Spleen (tissue), 11 donors: ENCODE measurements around the gene DDX24. TPM values are rescaled to one million over a fixed set of nuclear protein-coding genes. Genes with fewer than 3 reads are reported as not detected.

Experiments used
- DNase-seq: peaks from one replicate; pipeline ENCODE4 v3.0.0-alpha.2; 2020
- H3K27ac ChIP-seq, 8 donors: fragments of 200-600 bp; sonication (generic) in 7 of 8; 1 replicate in 4 of 8; 2 replicates in 4 of 8; pipeline versions ENCODE4 v1.5.0 to v1.8.0; 2016 to 2021; ENCODE audit warnings: inconsistent platforms in 4 of 8, mild to moderate bottlenecking in 4 of 8, moderate library complexity in 1 of 8
- H3K27me3 ChIP-seq, 7 donors: fragments of 200-600 bp; sonication (generic) in 6 of 7; replicated peaks in 1 of 7; 1 replicate in 4 of 7; 2 replicates in 3 of 7; pipeline versions ENCODE4 v1.5.0 to v1.8.0; 2016 to 2021; ENCODE audit warnings: inconsistent platforms in 3 of 7, mild to moderate bottlenecking in 1 of 7
- H3K36me3 ChIP-seq, 6 donors: fragments of 200-600 bp; sonication (generic) in 5 of 6; 1 replicate in 4 of 6; 2 replicates in 2 of 6; pipeline versions ENCODE4 v1.5.0 to v1.8.0; 2016 to 2021; ENCODE audit warnings: inconsistent platforms in 2 of 6
- H3K4me1 ChIP-seq, 6 donors: fragments of 200-600 bp; sonication (generic) in 5 of 6; 1 replicate in 3 of 6; 2 replicates in 3 of 6; pipeline versions ENCODE4 v1.5.0 to v1.8.0; 2016 to 2021; ENCODE audit warnings: inconsistent platforms in 3 of 6
- H3K4me3 ChIP-seq, 8 donors: fragments of 200-600 bp; sonication (generic) in 7 of 8; 1 replicate in 4 of 8; 2 replicates in 4 of 8; pipeline versions ENCODE4 v1.5.0 to v1.8.0; 2016 to 2021; ENCODE audit warnings: inconsistent platforms in 4 of 8, mild to moderate bottlenecking in 4 of 8, moderate library complexity in 2 of 8
- H3K9me3 ChIP-seq, 8 donors: fragments of 200-600 bp; sonication (generic) in 7 of 8; 1 replicate in 4 of 8; 2 replicates in 4 of 8; pipeline versions ENCODE4 v1.5.0 to v1.8.0; 2016 to 2021; ENCODE audit warnings: inconsistent platforms in 4 of 8
- CTCF ChIP-seq, 11 experiments: fragments of 200-600 bp in 7 of 11; fragments of 450-650 bp in 4 of 11; sonication (generic) in 4 of 11; IDR thresholded peaks in 8 of 11; conservative IDR thresholded peaks in 3 of 11; 1 replicate in 7 of 11; 2 replicates in 4 of 11; pipeline versions ENCODE4 v1.4.0 to v1.8.0; 2016 to 2021; ENCODE audit warnings: antibody characterized with exemption in 11 of 11, inconsistent platforms in 4 of 11, mild to moderate bottlenecking in 1 of 11
- POLR2A ChIP-seq, 3 donors: fragments of 450-650 bp; IDR thresholded peaks; one replicate each; pipeline ENCODE4 v1.5.1; 2017; ENCODE audit warnings: antibody characterized with exemption in 3 of 3, mild to moderate bottlenecking in 1 of 3
- POLR2AphosphoS5 ChIP-seq, 3 donors: sonication (generic); formaldehyde crosslinking; IDR thresholded peaks; one replicate each; pipeline ENCODE4 v1.5.1; 2017; ENCODE audit warnings: antibody characterized with exemption in 3 of 3
- WGBS, 5 donors: extraction: QIAGEN DNeasy Blood & Tissue Kit in 3 of 5; methylation state at CpG; one replicate each; pipeline versions ENCODE4 v1.1.5 to v1.1.7; 2013 to 2018; 5-methylcytosine and 5-hydroxymethylcytosine counted together
- intact Hi-C: fragments of 100-400 bp; cut with DNase I; formaldehyde crosslinking; loops from one replicate; pipeline ENCODE4 v1.15.0; 2023; ENCODE audit warnings: low total_unique reads
- polyA plus RNA-seq, 3 donors: library from polyadenylated mRNA; stranded (reverse); fragments of 200-250 nt; gene quantifications; one replicate each; pipeline ENCODE4 v1.2.1, GENCODE V29; 2013
- total RNA-seq, 7 donors: library from RNA; depleted of rRNA in 3 of 7; stranded (reverse); fragments of >200 nt in 3 of 7; fragmentation: NEBNext Ultra II Directional in 4 of 7; extraction: Animal tissue kit (Norgen Biotek cat#: 25700) in 4 of 7; gene quantifications; one replicate each; pipeline versions ENCODE4 v1.1.0 to v1.2.1, GENCODE V29; 2016 to 2021
- donor health status: healthy with polysubstance abuse.
- donor health status: DM: no; HTN: no; CAD: no; lungs with moderate emphysema.
- donor health status: DM: no; HTN: no; CAD: no.
- donor health status: Bipolar disorder and iron deficiency.
- donor health status: healthy.
- donor health status: DM: no; HTN: no; CAD: no.
- donor health status: DM: yes; HTN: yes; CAD: no.

DDX24 gene
- total and polyA plus RNA-seq, 10 donors, result 70.8 to 251 (median 171) TPM

GRCh38 chr14:94111276-94112095 is 30.5 kb upstream of the DDX24 start:
- Histone ChIP-seq H3K36me3 (peaks cover 0 to 9% (median 0%) of the 10 kb centered on the region in 6 donors), H3K9me3 (no peaks in the 10 kb centered on the region), H3K4me1 (peaks cover 0 to 51% (median 26%) of the 10 kb centered on the region in 6 donors), H3K27ac (peak overlapping the region; percentile 84 to 96 (median 90)), H3K4me3 (peak overlapping the region; percentile 30 to 69 (median 46)), H3K27me3 (peaks cover 0 to 11% (median 0%) of the 10 kb centered on the region in 7 donors)
- intact Hi-C loops, result no loop called here
- 46 to 70% (median 64%) methylated on average over 19 to 20 of the region's 20 CpGs for WGBS, 5 donors
- TF ChIP-seq POLR2AphosphoS5 (IDR thresholded peaks at IDR 0.05), result peak in 1 of 3 donors; percentile 12
- no peak for TF ChIP-seq CTCF (IDR thresholded peaks at IDR 0.05 in 8 of 11, conservative IDR thresholded peaks at IDR 0.05 in 3 of 11)
- no peak for DNase-seq

DNA sequence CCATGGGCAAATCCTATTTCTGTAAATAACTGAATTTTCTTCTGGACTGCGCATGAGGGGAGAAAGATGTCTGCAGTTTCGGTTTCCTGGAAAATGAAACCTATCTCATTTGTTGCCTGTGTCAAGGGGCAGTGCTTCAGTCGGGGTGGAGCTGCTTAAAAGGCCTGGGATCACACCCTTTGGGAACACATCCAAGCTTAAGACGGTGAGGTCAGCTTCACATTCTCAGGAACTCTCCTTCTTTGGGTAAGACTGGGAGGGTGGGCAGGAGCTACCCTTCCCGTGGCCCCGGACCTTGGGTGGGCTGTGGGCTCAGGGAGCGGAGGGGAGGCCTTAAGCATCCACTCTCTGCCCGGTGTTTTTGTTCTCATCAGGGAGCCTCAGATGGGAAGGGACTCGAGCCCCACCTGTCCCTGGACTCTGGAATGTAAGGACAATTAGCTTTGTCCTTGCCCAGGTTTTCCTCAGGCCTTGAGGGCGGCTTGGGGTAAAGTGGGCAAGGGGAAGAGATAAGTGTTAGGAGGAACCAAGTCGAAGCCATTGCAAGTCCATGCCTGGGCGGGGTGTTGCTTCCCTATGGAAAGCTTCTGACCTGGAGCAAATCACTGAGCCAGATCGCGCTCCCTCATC is 29.7 kb upstream of the DDX24 start, which contains the start of gene IFI27:
Gene IFI27, plus strand, starts transcription at position 185 of the 630 bp plus-strand sequence.
- peaks cover 0 to 6% (median 0%) of the 10 kb centered on the region in 7 donors for H3K27me3 ChIP-seq
- no peak for TF ChIP-seq CTCF (IDR thresholded peaks at IDR 0.05 in 8 of 11, conservative IDR thresholded peaks at IDR 0.05 in 3 of 11)
- peak; percentile 32 to 92 (median 64) for TF ChIP-seq POLR2A (IDR thresholded peaks at IDR 0.05)
- TF ChIP-seq POLR2AphosphoS5 (IDR thresholded peaks at IDR 0.05), result peak; percentile 82 to 98 (median 89)
- H3K27ac ChIP-seq, result peak within 1 kb of the TSS; percentile 84 to 96 (median 90)
- peaks cover 0 to 45% (median 20%) of the 10 kb centered on the region in 6 donors for H3K4me1 ChIP-seq
- H3K4me3 ChIP-seq, result peak within 1 kb of the TSS; percentile 30 to 69 (median 46)
- DNase-seq, result no peak
- 58 to 71% (median 61%) methylated on average over 14 of the region's 14 CpGs for WGBS, 5 donors
- H3K36me3 ChIP-seq, result peaks cover 0 to 1% (median 0%) of the 10 kb centered on the region in 6 donors
- no peaks in the 10 kb centered on the region for H3K9me3 ChIP-seq
- intact Hi-C loops, result no loop called here

GRCh38 chr14:94109915-94110250 is 28.9 kb upstream of the DDX24 start:
- Histone ChIP-seq H3K9me3 (no peaks in the 10 kb centered on the region), H3K27ac (peak overlapping the region; percentile 65 to 96 (median 90)), H3K4me1 (peaks cover 0 to 37% (median 17%) of the 10 kb centered on the region in 6 donors), H3K27me3 (peaks cover 0 to 2% (median 0%) of the 10 kb centered on the region in 7 donors), H3K36me3 (no peaks in the 10 kb centered on the region), H3K4me3 (peak overlapping the region in 1 of 8 donors; percentile 69)
- DNase-seq, result no peak
- no peak for TF ChIP-seq CTCF (IDR thresholded peaks at IDR 0.05 in 8 of 11, conservative IDR thresholded peaks at IDR 0.05 in 3 of 11)
- no peak for TF ChIP-seq POLR2A (IDR thresholded peaks at IDR 0.05)
- TF ChIP-seq POLR2AphosphoS5 (IDR thresholded peaks at IDR 0.05), result no peak
- 75 to 89% (median 84%) methylated on average over 2 of the region's 2 CpGs for WGBS, 5 donors
- intact Hi-C loops, result no loop called here

- WGBS, 5 donors, result 87 to 94% (median 88%) methylated on average over 10 of the region's 10 CpGs
- DNase-seq, result no peak
- no peak for TF ChIP-seq POLR2A (IDR thresholded peaks at IDR 0.05)
- no peak for TF ChIP-seq CTCF (IDR thresholded peaks at IDR 0.05 in 8 of 11, conservative IDR thresholded peaks at IDR 0.05 in 3 of 11)
- TF ChIP-seq POLR2AphosphoS5 (IDR thresholded peaks at IDR 0.05), result no peak
- intact Hi-C loops, result no loop called here
- peaks cover 0 to 4% (median 2%) of the 10 kb centered on the region in 6 donors for H3K4me1 ChIP-seq
- no peak overlapping the region for H3K4me3 ChIP-seq
- no peak overlapping the region for H3K27ac ChIP-seq
- no peaks in the 10 kb centered on the region for H3K27me3 ChIP-seq
- peaks cover 0 to 12% (median 0%) of the 10 kb centered on the region in 6 donors for H3K36me3 ChIP-seq
- no peaks in the 10 kb centered on the region for H3K9me3 ChIP-seq
Observed at GRCh38 chr14:94104731-94105130, 23.7 kb upstream of the DDX24 start.
